Ishikawa (cell line): ENCODE data around the gene CTSL.

Source experiments
- CEBPB ChIP-seq: IDR thresholded peaks from 2 replicates; pipeline ENCODE4 v1.6.1; 2012
- CREB1 ChIP-seq: IDR thresholded peaks from 2 replicates; pipeline ENCODE4 v1.6.1; 2012; ENCODE audit warnings: low read depth
- EGR1 ChIP-seq: IDR thresholded peaks from 2 replicates; pipeline ENCODE4 v1.6.1; 2012
- EP300 ChIP-seq: IDR thresholded peaks from 2 replicates; pipeline ENCODE4 v1.6.1; 2012; ENCODE audit warnings: borderline replicate concordance
- FOXM1 ChIP-seq: IDR thresholded peaks from 2 replicates; pipeline ENCODE4 v1.6.1; 2012; ENCODE audit warnings: low read depth, borderline replicate concordance
- MAX ChIP-seq: IDR thresholded peaks from 2 replicates; pipeline ENCODE4 v1.6.1; 2012
- NFIC ChIP-seq: IDR thresholded peaks from 2 replicates; pipeline ENCODE4 v1.6.1; 2012
- RAD21 ChIP-seq: IDR thresholded peaks from 2 replicates; pipeline ENCODE4 v1.6.1; 2012; ENCODE audit warnings: low read depth
- REST ChIP-seq: IDR thresholded peaks from 2 replicates; pipeline ENCODE4 v1.6.1; 2012; ENCODE audit warnings: low read depth, mild to moderate bottlenecking
- TAF1 ChIP-seq: IDR thresholded peaks from 2 replicates; pipeline ENCODE4 v1.6.1; 2012; ENCODE audit warnings: low read depth, mild to moderate bottlenecking
- TCF12 ChIP-seq: IDR thresholded peaks from 2 replicates; pipeline ENCODE4 v1.6.1; 2012; ENCODE audit warnings: low read depth
- TEAD4 ChIP-seq: IDR thresholded peaks from 2 replicates; pipeline ENCODE4 v1.6.1; 2012
- USF1 ChIP-seq: IDR thresholded peaks from 2 replicates; pipeline ENCODE4 v1.6.1; 2012
- YY1 ChIP-seq: IDR thresholded peaks from 2 replicates; pipeline ENCODE4 v1.6.1; 2012; ENCODE audit warnings: low read depth

- TF ChIP-seq REST (no peak), EP300 (no peak), RAD21 (no peak), TAF1 (no peak), FOXM1 (no peak), NFIC (no peak), TEAD4 (no peak), CREB1 (no peak), USF1 (no peak), MAX (no peak), CEBPB (no peak), EGR1 (no peak), TCF12 (no peak), YY1 (no peak)
Measured at GRCh38 chr9:87733273-87734052, 7.5 kb downstream of the CTSL start.
